CD14-positive monocyte (primary cell): ENCODE data around the gene MRGPRG. TPM values are rescaled to one million over a fixed set of nuclear protein-coding genes. Genes with fewer than 3 reads are reported as not detected.

Source experiments
- DNase-seq, 3 donors: peaks; one replicate each; pipeline ENCODE4 v3.0.0-alpha.2; 2011 to 2022
- H2AFZ ChIP-seq: 2 replicates; pipeline ENCODE4 v1.6.0; 2012; ENCODE audit warnings: mild to moderate bottlenecking, low read depth, low read length, inconsistent platforms; ENCODE audit not compliant: insufficient read depth, poor library complexity, severe bottlenecking
- H3K27ac ChIP-seq, 2 donors: 1 replicate in 1 of 2; 2 replicates in 1 of 2; pipeline ENCODE4 v1.5.1; 2012 to 2013; ENCODE audit warnings: low read length in 2 of 2, control low read depth in 1 of 2, inconsistent platforms in 1 of 2, low read depth in 1 of 2, mild to moderate bottlenecking in 1 of 2
- H3K27me3 ChIP-seq, 2 donors: one replicate each; pipeline versions ENCODE4 v1.6.0 to v1.6.1; 2011 to 2013; ENCODE audit warnings: low read length in 2 of 2; ENCODE audit not compliant: control insufficient read depth in 2 of 2, insufficient read depth in 2 of 2
- H3K36me3 ChIP-seq, 2 donors: replicated peaks in 1 of 2; 1 replicate in 1 of 2; 2 replicates in 1 of 2; pipeline versions ENCODE4 v1.5.1 to v1.6.1; 2012 to 2013; ENCODE audit warnings: low read length in 2 of 2, control low read depth in 1 of 2, inconsistent platforms in 1 of 2, mild to moderate bottlenecking in 1 of 2; ENCODE audit not compliant: insufficient read depth in 2 of 2, control insufficient read depth in 1 of 2
- H3K4me1 ChIP-seq, 2 donors: 1 replicate in 1 of 2; 2 replicates in 1 of 2; pipeline versions ENCODE4 v1.5.1 to v1.6.1; 2012 to 2013; ENCODE audit warnings: low read length in 2 of 2, control low read depth in 1 of 2, inconsistent platforms in 1 of 2, mild to moderate bottlenecking in 1 of 2, moderate library complexity in 1 of 2; ENCODE audit not compliant: insufficient read depth in 2 of 2, control insufficient read depth in 1 of 2
- H3K4me2 ChIP-seq: replicated peaks from 2 replicates; pipeline ENCODE3; 2012; ENCODE audit warnings: low read length, moderate library complexity, mild to moderate bottlenecking; ENCODE audit not compliant: poor library complexity, severe bottlenecking; ENCODE audit errors: extremely low read depth
- H3K4me3 ChIP-seq, 3 experiments: fragments of 200-600 bp in 1 of 3; sonication (generic) in 1 of 3; replicated peaks in 1 of 3; 1 replicate in 2 of 3; 2 replicates in 1 of 3; pipeline ENCODE4 v1.5.1; 2011 to 2013; ENCODE audit warnings: low read length in 3 of 3, mild to moderate bottlenecking in 3 of 3, control low read depth in 2 of 3, low read depth in 2 of 3, inconsistent platforms in 1 of 3, moderate library complexity in 1 of 3
- H3K79me2 ChIP-seq: 2 replicates; pipeline ENCODE4 v1.6.0; 2012; ENCODE audit warnings: mild to moderate bottlenecking, control low read depth, inconsistent platforms, low read length, moderate library complexity; ENCODE audit not compliant: insufficient read depth
- H3K9ac ChIP-seq: 2 replicates; pipeline ENCODE4 v1.6.0; 2017; ENCODE audit warnings: low read length, mild to moderate bottlenecking; ENCODE audit not compliant: insufficient read depth, poor library complexity, severe bottlenecking
- H3K9me3 ChIP-seq, 2 donors: replicated peaks in 1 of 2; 1 replicate in 1 of 2; 2 replicates in 1 of 2; pipeline versions ENCODE4 v1.5.1 to v1.6.1; 2012 to 2013; ENCODE audit warnings: low read length in 2 of 2, control low read depth in 1 of 2; ENCODE audit not compliant: control insufficient read depth in 1 of 2, insufficient read depth in 1 of 2
- H4K20me1 ChIP-seq: 2 replicates; pipeline ENCODE4 v1.6.0; 2012; ENCODE audit warnings: mild to moderate bottlenecking, low read length, control low read depth, moderate library complexity; ENCODE audit not compliant: insufficient read depth
- H3K27ac Mint-ChIP-seq, 7 donors: one replicate each; pipeline ENCODE4 v1.8.0; 2020; ENCODE audit warnings: mild to moderate bottlenecking in 7 of 7, mixed read lengths in 7 of 7, moderate library complexity in 6 of 7, inconsistent platforms in 2 of 7
- H3K27me3 Mint-ChIP-seq, 3 donors: one replicate each; pipeline ENCODE4 v1.8.0; 2021 to 2022; ENCODE audit warnings: low read depth in 3 of 3, mild to moderate bottlenecking in 3 of 3, mixed read lengths in 3 of 3, moderate library complexity in 3 of 3, inconsistent platforms in 1 of 3
- H3K36me3 Mint-ChIP-seq, 2 donors: one replicate each; pipeline ENCODE4 v1.8.0; 2020; ENCODE audit warnings: mixed read lengths in 2 of 2, inconsistent platforms in 1 of 2, mild to moderate bottlenecking in 1 of 2
- H3K4me1 Mint-ChIP-seq: one replicate; pipeline ENCODE4 v1.8.0; 2020; ENCODE audit warnings: mild to moderate bottlenecking, mixed read lengths
- H3K4me3 Mint-ChIP-seq, 2 donors: one replicate each; pipeline ENCODE4 v1.8.0; 2020; ENCODE audit warnings: mild to moderate bottlenecking in 2 of 2, mixed read lengths in 2 of 2, moderate library complexity in 1 of 2
- H3K9me3 Mint-ChIP-seq, 7 donors: one replicate each; pipeline ENCODE4 v1.8.0; 2020 to 2022; ENCODE audit warnings: mixed read lengths in 7 of 7, mild to moderate bottlenecking in 6 of 7, moderate library complexity in 6 of 7, inconsistent platforms in 2 of 7
- WGBS: methylation state at CpG from one replicate; pipeline ENCODE4 v1.1.5; 2013; ENCODE audit warnings: missing lambda C conversion rate; ENCODE audit not compliant: insufficient coverage; 5-methylcytosine and 5-hydroxymethylcytosine counted together
- intact Hi-C, 2 donors: fragments of 100-400 bp; cut with micrococcal nuclease; formaldehyde crosslinking; loops; one replicate each; pipeline versions ENCODE4 v1.15.0 to v1.15.1; 2023
- polyA plus RNA-seq, 3 donors: library from polyadenylated mRNA; depleted of rRNA in 1 of 3; unstranded in 2 of 3; stranded (reverse) in 1 of 3; fragments of 300-500 nt in 2 of 3; fragments of >200 nt in 1 of 3; fragmentation: Illumina TruSeq in 2 of 3; gene quantifications; 1 replicate in 2 of 3; 2 replicates in 1 of 3; pipeline ENCODE4 v1.2.3, GENCODE V29; 2012 to 2021
- TF ChIP-seq, protein P1 (sequence below): fragments of 200-600 bp; IDR thresholded peaks from one replicate; pipeline ENCODE4 v1.8.0; 2022; ENCODE audit warnings: antibody characterized with exemption, mild to moderate bottlenecking

The MRGPRG gene
- polyA plus RNA-seq, 3 donors: not detected

DNA sequence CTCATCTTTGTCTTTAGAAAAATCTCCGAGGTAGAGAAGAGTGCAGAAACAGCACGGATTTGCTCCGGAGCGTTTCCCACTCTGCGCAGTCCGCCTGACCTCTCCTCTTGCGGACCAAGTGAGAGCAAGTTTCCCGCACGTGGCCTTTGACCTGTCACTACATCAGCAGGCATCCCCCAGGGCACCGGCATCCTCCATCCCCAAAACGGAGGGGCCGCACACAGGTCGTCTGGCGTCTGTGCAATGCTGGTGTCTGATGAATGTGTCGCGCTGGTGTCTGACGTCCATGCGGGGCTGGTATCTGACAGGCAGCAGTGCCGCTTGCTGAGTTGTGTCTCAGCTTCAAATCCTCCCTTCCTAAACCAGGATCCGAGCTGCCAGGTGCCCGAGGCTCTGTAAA is 14.3 kb upstream of the MRGPRG start:
- Mint-ChIP-seq H3K27ac (peak overlapping the region in 1 of 7 donors; percentile 9), H3K4me1 (peaks cover under 1% of the 10 kb centered on the region), H3K27me3 (peaks cover 2 to 24% (median 2%) of the 10 kb centered on the region in 3 donors), H3K4me3 (no peak overlapping the region), H3K36me3 (no peaks in the 10 kb centered on the region), H3K9me3 (peaks cover 0 to 1% (median 0%) of the 10 kb centered on the region in 7 donors)
- Histone ChIP-seq H3K27ac (no peak overlapping the region), H2AFZ (no peak overlapping the region), H3K4me2 (no peak overlapping the region), H3K79me2 (no peaks in the 10 kb centered on the region), H3K36me3 (no peaks in the 10 kb centered on the region), H3K9me3 (no peaks in the 10 kb centered on the region), H3K9ac (no peak overlapping the region), H3K4me1 (peaks cover 5% of the 10 kb centered on the region in 2 donors), H3K27me3 (no peaks in the 10 kb centered on the region), H4K20me1 (no peaks in the 10 kb centered on the region), H3K4me3 (no peak overlapping the region)
- DNase-seq: no peak
- TF ChIP-seq, protein P1, sequence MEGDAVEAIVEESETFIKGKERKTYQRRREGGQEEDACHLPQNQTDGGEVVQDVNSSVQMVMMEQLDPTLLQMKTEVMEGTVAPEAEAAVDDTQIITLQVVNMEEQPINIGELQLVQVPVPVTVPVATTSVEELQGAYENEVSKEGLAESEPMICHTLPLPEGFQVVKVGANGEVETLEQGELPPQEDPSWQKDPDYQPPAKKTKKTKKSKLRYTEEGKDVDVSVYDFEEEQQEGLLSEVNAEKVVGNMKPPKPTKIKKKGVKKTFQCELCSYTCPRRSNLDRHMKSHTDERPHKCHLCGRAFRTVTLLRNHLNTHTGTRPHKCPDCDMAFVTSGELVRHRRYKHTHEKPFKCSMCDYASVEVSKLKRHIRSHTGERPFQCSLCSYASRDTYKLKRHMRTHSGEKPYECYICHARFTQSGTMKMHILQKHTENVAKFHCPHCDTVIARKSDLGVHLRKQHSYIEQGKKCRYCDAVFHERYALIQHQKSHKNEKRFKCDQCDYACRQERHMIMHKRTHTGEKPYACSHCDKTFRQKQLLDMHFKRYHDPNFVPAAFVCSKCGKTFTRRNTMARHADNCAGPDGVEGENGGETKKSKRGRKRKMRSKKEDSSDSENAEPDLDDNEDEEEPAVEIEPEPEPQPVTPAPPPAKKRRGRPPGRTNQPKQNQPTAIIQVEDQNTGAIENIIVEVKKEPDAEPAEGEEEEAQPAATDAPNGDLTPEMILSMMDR: no peak
- intact Hi-C loops: no loop called here
- WGBS: 98% methylated on average over 17 of the region's 21 CpGs

DNA sequence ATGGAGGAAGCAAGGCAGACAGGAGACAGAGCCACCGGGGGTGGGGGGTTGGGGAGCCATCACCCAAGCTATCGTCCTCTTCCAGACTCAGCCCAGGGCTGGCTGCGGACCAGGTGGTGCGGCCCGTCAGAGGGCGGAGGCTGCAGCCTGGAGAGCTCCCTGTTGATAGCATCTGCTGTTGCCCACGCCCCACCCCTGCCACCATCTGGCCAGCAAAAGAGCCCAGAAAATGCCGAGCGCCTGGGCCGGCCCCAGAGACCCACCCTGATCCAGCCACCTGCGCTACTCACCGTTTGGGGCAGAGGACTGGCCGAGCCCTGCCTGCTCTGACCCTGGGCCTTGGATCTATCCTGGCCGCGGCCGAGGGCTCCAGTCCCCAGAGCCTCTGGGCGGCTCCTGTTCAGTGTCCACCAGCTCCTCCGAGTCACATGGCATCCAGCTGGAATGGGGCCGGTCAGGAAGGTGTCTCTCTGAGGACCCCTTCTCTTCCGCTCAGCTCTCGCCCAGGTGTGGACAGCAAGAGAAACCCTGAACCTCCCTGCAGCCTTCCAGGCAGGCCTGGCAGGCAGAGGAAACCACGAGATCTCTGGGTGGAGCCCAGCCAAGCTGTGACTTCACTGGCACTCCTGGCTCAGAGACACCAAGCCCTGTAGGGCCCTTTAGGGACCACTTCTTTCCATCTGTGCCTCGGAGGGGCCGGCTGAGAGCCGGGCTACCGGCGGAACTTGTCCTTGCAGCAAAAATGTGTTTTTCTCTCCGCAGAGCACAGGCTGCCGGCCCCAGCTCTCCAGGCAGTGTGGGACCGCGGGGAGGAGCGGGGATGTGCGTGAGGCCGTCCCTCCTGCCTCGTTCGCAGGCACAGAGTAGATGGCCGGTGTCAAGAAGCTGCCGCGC is 13.5 kb upstream of the MRGPRG start, which contains the start of gene MRGPRE:
TSS of gene MRGPRE (minus strand) at position 567 of the 894 bp plus-strand sequence. CDS start 3,618 bp downstream, outside the sequence.
- DNase-seq: no peak
- intact Hi-C loops: no loop called here
- Histone ChIP-seq H3K27ac (no peak within 1 kb of the TSS), H2AFZ (no peak within 1 kb of the TSS), H3K4me3 (no peak within 1 kb of the TSS), H3K4me2 (no peak within 1 kb of the TSS), H3K36me3 (no peaks in the 10 kb centered on the region), H3K79me2 (no peaks in the 10 kb centered on the region), H3K4me1 (peaks cover 11 to 12% of the 10 kb centered on the region in 2 donors), H4K20me1 (no peaks in the 10 kb centered on the region), H3K9ac (no peak within 1 kb of the TSS), H3K9me3 (no peaks in the 10 kb centered on the region), H3K27me3 (no peaks in the 10 kb centered on the region)
- no peaks in the 10 kb centered on the region for H3K36me3 Mint-ChIP-seq
- peak within 1 kb of the TSS in 1 of 7 donors; percentile 9 for H3K27ac Mint-ChIP-seq
- H3K9me3 Mint-ChIP-seq: peaks cover 0 to 1% (median 0%) of the 10 kb centered on the region in 7 donors
- TF ChIP-seq, protein P1: no peak
- 84% methylated on average over 39 of the region's 39 CpGs for WGBS
- H3K27me3 Mint-ChIP-seq: peaks cover 2 to 25% (median 6%) of the 10 kb centered on the region in 3 donors
- H3K4me3 Mint-ChIP-seq: no peak within 1 kb of the TSS
- peaks cover 2% of the 10 kb centered on the region for H3K4me1 Mint-ChIP-seq
